WTC11 (cell line): Measurements from ENCODE around the gene P2RX3. TPM values are rescaled to one million over a fixed set of nuclear protein-coding genes. Genes with fewer than 3 reads are reported as not detected.

Experiments
- ATAC-seq: fragments of 200-7000 bp; cut with Tn5 transposase; 2 replicates; pipeline ENCODE4 v1.10.0; 2021; ENCODE audit warnings: mild to moderate bottlenecking, moderate library complexity
- CTCF ChIA-PET: fragments of 300-600 bp; sonication (Branson Sonifier 250); formaldehyde crosslinking; loops from one replicate; lab custom pipeline; 2021; ENCODE audit warnings: antibody characterized with exemption; lab: Charles Lee
- POLR2A ChIA-PET: fragments of 350-600 bp; sonication (Branson Sonifier 250); formaldehyde crosslinking; loops from one replicate; lab custom pipeline; 2021; ENCODE audit warnings: antibody characterized with exemption; lab: Charles Lee
- DNase-seq: peaks from one replicate; pipeline ENCODE4 v3.0.0; 2021; ENCODE audit warnings: low spot score
- H3K27ac Mint-ChIP-seq: 2 replicates; pipeline ENCODE4 v1.8.0; 2021; ENCODE audit warnings: mixed read lengths
- H3K27me3 Mint-ChIP-seq: 2 replicates; pipeline ENCODE4 v1.8.0; 2021; ENCODE audit warnings: low read depth, mild to moderate bottlenecking, moderate library complexity, mixed read lengths
- H3K36me3 Mint-ChIP-seq: 2 replicates; pipeline ENCODE4 v1.8.0; 2021; ENCODE audit warnings: mixed read lengths
- H3K4me1 Mint-ChIP-seq: 2 replicates; pipeline ENCODE4 v1.8.0; 2022; ENCODE audit warnings: mixed read lengths
- H3K4me3 Mint-ChIP-seq: 2 replicates; pipeline ENCODE4 v1.8.0; 2021; ENCODE audit warnings: mild to moderate bottlenecking, moderate library complexity, mixed read lengths
- H3K9me3 Mint-ChIP-seq: 2 replicates; pipeline ENCODE4 v1.8.0; 2021; ENCODE audit warnings: mixed read lengths
- ATF1 ChIP-seq: sonication (generic); formaldehyde crosslinking; IDR thresholded peaks from 2 replicates; pipeline ENCODE4 v1.8.1; 2023; ENCODE audit warnings: mild to moderate bottlenecking, moderate library complexity, missing genetic modification reagents
- CREM ChIP-seq: sonication (generic); formaldehyde crosslinking; IDR thresholded peaks from 2 replicates; pipeline ENCODE4 v1.8.1; 2022; ENCODE audit warnings: mild to moderate bottlenecking, missing genetic modification reagents, moderate library complexity
- ESRRA ChIP-seq: sonication (generic); formaldehyde crosslinking; IDR thresholded peaks from 2 replicates; pipeline ENCODE4 v1.8.1; 2022; ENCODE audit warnings: mild to moderate bottlenecking, missing genetic modification reagents, borderline replicate concordance
- GRHL2 ChIP-seq: fragments of 250-450 bp; sonication (Bioruptor Pico); IDR thresholded peaks from 2 replicates; pipeline ENCODE4 v1.8.0; 2022; ENCODE audit warnings: mild to moderate bottlenecking, moderate library complexity; ENCODE audit not compliant: insufficient replicate concordance, severe bottlenecking
- MXD4 ChIP-seq: fragments of 250-450 bp; sonication (Bioruptor Pico); IDR thresholded peaks from 2 replicates; pipeline ENCODE4 v1.8.0; 2021; ENCODE audit warnings: mild to moderate bottlenecking, moderate library complexity, borderline replicate concordance
- NFATC4 ChIP-seq: fragments of 250-450 bp; sonication (Bioruptor Pico); IDR thresholded peaks from 2 replicates; pipeline ENCODE4 v1.9.0; 2021; ENCODE audit warnings: mild to moderate bottlenecking
- NFE2L1 ChIP-seq: sonication (generic); formaldehyde crosslinking; IDR thresholded peaks from 2 replicates; pipeline ENCODE4 v1.8.1; 2023; ENCODE audit warnings: missing genetic modification reagents
- PRRX2 ChIP-seq: fragments of 250-450 bp; sonication (Bioruptor Pico); IDR thresholded peaks from 2 replicates; pipeline ENCODE4 v1.8.0; 2021; ENCODE audit warnings: mild to moderate bottlenecking
- SMAD4 ChIP-seq: sonication (generic); formaldehyde crosslinking; IDR thresholded peaks from 2 replicates; pipeline ENCODE4 v1.8.0; 2022; ENCODE audit warnings: mild to moderate bottlenecking, missing genetic modification reagents
- SP1 ChIP-seq: sonication (generic); formaldehyde crosslinking; conservative IDR thresholded peaks from 2 replicates; pipeline ENCODE4 v1.8.1; 2022; ENCODE audit warnings: missing genetic modification reagents
- ZNF219 ChIP-seq: sonication (generic); formaldehyde crosslinking; IDR thresholded peaks from 2 replicates; pipeline ENCODE4 v1.8.0; 2023; ENCODE audit warnings: missing genetic modification reagents, mild to moderate bottlenecking, borderline replicate concordance
- ZNF416 ChIP-seq: fragments of 250-450 bp; sonication (Bioruptor Pico); IDR thresholded peaks from 2 replicates; pipeline ENCODE4 v1.9.0; 2021; ENCODE audit warnings: mild to moderate bottlenecking, inconsistent platforms
- ZNF671 ChIP-seq: fragments of 250-450 bp; sonication (Bioruptor Pico); IDR thresholded peaks from 2 replicates; pipeline ENCODE4 v1.8.0; 2021; ENCODE audit warnings: mild to moderate bottlenecking
- total RNA-seq: library from RNA; stranded (reverse); gene quantifications from 3 replicates; pipeline ENCODE4 v1.2.3, GENCODE V29; 2021
- TF ChIP-seq, protein P1 (sequence below): sonication (generic); formaldehyde crosslinking; IDR thresholded peaks from 2 replicates; pipeline ENCODE4 v1.8.1; 2022; ENCODE audit warnings: low read depth, missing genetic modification reagents, borderline replicate concordance
- TF ChIP-seq, protein P2 (sequence below): sonication (generic); formaldehyde crosslinking; IDR thresholded peaks from 2 replicates; pipeline ENCODE4 v1.8.0; 2022; ENCODE audit warnings: mild to moderate bottlenecking, missing genetic modification reagents
- TF ChIP-seq, protein P3 (sequence below): fragments of 200-600 bp; IDR thresholded peaks from 2 replicates; pipeline ENCODE4 v1.8.0; 2022; ENCODE audit warnings: antibody characterized with exemption
- TF ChIP-seq, protein P4 (sequence below): sonication (generic); formaldehyde crosslinking; IDR thresholded peaks from 2 replicates; pipeline ENCODE4 v1.8.1; 2023; ENCODE audit warnings: mild to moderate bottlenecking, missing genetic modification reagents
- TF ChIP-seq, protein P5 (sequence below): fragments of 250-450 bp; sonication (Bioruptor Pico); conservative IDR thresholded peaks from 2 replicates; pipeline ENCODE4 v1.9.0; 2021; ENCODE audit warnings: mild to moderate bottlenecking
- TF ChIP-seq, protein P6 (sequence below): sonication (generic); formaldehyde crosslinking; conservative IDR thresholded peaks from 2 replicates; pipeline ENCODE4 v1.8.1; 2022; ENCODE audit warnings: mild to moderate bottlenecking, missing genetic modification reagents
- TF ChIP-seq, protein P7 (sequence below): sonication (generic); formaldehyde crosslinking; IDR thresholded peaks from 2 replicates; pipeline ENCODE4 v1.8.1; 2022; ENCODE audit warnings: mild to moderate bottlenecking, missing genetic modification reagents, moderate library complexity, borderline replicate concordance
- TF ChIP-seq, protein P8 (sequence below): fragments of 250-450 bp; sonication (Bioruptor Pico); IDR thresholded peaks from 2 replicates; pipeline ENCODE4 v1.9.0; 2021; ENCODE audit warnings: mild to moderate bottlenecking

P2RX3 gene
- total RNA-seq, 1 experiment from 2014 or later, result 0.26 TPM

DNA sequence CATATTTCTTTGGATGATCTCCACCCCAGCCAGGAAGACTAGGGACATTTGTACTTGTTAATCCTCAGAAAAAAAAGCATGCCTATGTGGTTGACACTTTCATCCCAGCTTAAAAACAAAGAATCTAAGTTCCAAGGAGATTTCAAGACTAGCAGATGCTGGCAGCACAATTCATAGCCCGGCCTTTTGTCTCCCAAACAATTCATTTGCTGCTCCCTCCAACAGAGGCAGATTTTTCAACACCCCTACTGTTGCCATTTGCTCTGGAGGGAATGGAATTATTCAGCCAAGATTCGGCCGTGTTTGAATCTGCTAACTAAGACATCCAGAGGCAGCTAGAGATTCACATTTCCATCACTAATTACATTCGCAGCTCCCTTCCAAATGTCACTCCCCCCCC lies 15.3 kb downstream of the P2RX3 start:
- no peak for DNase-seq
- Mint-ChIP-seq H3K27me3 (peaks cover 4% of the 10 kb centered on the region; the same call in 1 of the 2 replicates), H3K27ac (no peak overlapping the region), H3K4me3 (no peak overlapping the region), H3K9me3 (peaks cover 6% of the 10 kb centered on the region; the same call in 1 of the 2 replicates), H3K4me1 (peaks cover 14% of the 10 kb centered on the region), H3K36me3 (no peaks in the 10 kb centered on the region)
- ChIA-PET CTCF (interaction anchor here (0.6 to 2.1 kb wide), 13 partner anchors 8 to 512 kb away, joined by 3 to 8 read pairs (median 3); partner anchors contain the start of genes P2RX3, PRG3 and RTN4RL2), POLR2A (interaction anchor here (0.6 to 1.0 kb wide), 2 partner anchors 28 to 119 kb away, joined by 3 to 4 read pairs; no protein-coding TSS in a partner anchor)
- TF ChIP-seq, protein P1, sequence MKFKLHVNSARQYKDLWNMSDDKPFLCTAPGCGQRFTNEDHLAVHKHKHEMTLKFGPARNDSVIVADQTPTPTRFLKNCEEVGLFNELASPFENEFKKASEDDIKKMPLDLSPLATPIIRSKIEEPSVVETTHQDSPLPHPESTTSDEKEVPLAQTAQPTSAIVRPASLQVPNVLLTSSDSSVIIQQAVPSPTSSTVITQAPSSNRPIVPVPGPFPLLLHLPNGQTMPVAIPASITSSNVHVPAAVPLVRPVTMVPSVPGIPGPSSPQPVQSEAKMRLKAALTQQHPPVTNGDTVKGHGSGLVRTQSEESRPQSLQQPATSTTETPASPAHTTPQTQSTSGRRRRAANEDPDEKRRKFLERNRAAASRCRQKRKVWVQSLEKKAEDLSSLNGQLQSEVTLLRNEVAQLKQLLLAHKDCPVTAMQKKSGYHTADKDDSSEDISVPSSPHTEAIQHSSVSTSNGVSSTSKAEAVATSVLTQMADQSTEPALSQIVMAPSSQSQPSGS (CRISPR knock-in tag), result no peak
- TF ChIP-seq NFE2L1 (no peak), SP1 (CRISPR knock-in tag) (no peak), ATF1 (no peak)
- TF ChIP-seq, protein P2, sequence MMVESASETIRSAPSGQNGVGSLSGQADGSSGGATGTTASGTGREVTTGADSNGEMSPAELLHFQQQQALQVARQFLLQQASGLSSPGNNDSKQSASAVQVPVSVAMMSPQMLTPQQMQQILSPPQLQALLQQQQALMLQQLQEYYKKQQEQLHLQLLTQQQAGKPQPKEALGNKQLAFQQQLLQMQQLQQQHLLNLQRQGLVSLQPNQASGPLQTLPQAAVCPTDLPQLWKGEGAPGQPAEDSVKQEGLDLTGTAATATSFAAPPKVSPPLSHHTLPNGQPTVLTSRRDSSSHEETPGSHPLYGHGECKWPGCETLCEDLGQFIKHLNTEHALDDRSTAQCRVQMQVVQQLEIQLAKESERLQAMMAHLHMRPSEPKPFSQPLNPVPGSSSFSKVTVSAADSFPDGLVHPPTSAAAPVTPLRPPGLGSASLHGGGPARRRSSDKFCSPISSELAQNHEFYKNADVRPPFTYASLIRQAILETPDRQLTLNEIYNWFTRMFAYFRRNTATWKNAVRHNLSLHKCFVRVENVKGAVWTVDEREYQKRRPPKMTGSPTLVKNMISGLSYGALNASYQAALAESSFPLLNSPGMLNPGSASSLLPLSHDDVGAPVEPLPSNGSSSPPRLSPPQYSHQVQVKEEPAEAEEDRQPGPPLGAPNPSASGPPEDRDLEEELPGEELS (CRISPR knock-in tag), result no peak
- ATAC-seq, result no peak

DNA sequence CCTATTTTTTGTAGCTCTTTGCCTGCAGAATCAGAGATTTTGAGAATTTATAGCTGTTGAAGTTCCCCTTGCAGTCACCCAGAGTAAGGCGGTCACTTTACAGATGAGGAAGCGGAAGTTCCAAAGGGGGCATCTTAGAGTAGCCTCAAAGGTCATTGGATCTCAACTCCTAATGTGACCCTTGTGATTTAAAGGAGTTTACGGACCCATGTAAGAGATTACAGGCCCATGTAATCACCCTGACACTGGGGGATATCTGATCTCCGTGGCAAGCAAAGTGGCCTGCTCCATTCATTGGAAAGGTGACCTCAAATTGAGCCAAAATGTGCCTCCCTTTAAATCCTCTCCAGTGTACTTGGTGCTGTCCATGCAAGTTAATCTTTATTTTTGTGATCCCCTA lies 15.7 kb downstream of the P2RX3 start:
- ATAC-seq, result no peak
- H3K27ac Mint-ChIP-seq, result no peak overlapping the region
- peaks cover 16% of the 10 kb centered on the region for H3K4me1 Mint-ChIP-seq
- no peak for DNase-seq
- H3K36me3 Mint-ChIP-seq, result no peaks in the 10 kb centered on the region
- peaks cover 6% of the 10 kb centered on the region; the same call in 1 of the 2 replicates for H3K9me3 Mint-ChIP-seq
- peaks cover 4% of the 10 kb centered on the region; the same call in 1 of the 2 replicates for H3K27me3 Mint-ChIP-seq
- no peak overlapping the region for H3K4me3 Mint-ChIP-seq
- ChIA-PET CTCF (interaction anchor here (0.6 to 2.1 kb wide), 7 partner anchors 9 to 107 kb away, joined by 3 to 8 read pairs (median 3); partner anchors contain the start of genes P2RX3, PRG3 and RTN4RL2), POLR2A (interaction anchor here (0.6 kb wide), 1 partner anchor 118 kb away, joined by 3 read pairs; no protein-coding TSS in a partner anchor)
- TF ChIP-seq, protein P3, sequence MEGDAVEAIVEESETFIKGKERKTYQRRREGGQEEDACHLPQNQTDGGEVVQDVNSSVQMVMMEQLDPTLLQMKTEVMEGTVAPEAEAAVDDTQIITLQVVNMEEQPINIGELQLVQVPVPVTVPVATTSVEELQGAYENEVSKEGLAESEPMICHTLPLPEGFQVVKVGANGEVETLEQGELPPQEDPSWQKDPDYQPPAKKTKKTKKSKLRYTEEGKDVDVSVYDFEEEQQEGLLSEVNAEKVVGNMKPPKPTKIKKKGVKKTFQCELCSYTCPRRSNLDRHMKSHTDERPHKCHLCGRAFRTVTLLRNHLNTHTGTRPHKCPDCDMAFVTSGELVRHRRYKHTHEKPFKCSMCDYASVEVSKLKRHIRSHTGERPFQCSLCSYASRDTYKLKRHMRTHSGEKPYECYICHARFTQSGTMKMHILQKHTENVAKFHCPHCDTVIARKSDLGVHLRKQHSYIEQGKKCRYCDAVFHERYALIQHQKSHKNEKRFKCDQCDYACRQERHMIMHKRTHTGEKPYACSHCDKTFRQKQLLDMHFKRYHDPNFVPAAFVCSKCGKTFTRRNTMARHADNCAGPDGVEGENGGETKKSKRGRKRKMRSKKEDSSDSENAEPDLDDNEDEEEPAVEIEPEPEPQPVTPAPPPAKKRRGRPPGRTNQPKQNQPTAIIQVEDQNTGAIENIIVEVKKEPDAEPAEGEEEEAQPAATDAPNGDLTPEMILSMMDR, result no peak
- TF ChIP-seq, protein P4, sequence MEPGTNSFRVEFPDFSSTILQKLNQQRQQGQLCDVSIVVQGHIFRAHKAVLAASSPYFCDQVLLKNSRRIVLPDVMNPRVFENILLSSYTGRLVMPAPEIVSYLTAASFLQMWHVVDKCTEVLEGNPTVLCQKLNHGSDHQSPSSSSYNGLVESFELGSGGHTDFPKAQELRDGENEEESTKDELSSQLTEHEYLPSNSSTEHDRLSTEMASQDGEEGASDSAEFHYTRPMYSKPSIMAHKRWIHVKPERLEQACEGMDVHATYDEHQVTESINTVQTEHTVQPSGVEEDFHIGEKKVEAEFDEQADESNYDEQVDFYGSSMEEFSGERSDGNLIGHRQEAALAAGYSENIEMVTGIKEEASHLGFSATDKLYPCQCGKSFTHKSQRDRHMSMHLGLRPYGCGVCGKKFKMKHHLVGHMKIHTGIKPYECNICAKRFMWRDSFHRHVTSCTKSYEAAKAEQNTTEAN (CRISPR knock-in tag), result no peak
- TF ChIP-seq, protein P5, sequence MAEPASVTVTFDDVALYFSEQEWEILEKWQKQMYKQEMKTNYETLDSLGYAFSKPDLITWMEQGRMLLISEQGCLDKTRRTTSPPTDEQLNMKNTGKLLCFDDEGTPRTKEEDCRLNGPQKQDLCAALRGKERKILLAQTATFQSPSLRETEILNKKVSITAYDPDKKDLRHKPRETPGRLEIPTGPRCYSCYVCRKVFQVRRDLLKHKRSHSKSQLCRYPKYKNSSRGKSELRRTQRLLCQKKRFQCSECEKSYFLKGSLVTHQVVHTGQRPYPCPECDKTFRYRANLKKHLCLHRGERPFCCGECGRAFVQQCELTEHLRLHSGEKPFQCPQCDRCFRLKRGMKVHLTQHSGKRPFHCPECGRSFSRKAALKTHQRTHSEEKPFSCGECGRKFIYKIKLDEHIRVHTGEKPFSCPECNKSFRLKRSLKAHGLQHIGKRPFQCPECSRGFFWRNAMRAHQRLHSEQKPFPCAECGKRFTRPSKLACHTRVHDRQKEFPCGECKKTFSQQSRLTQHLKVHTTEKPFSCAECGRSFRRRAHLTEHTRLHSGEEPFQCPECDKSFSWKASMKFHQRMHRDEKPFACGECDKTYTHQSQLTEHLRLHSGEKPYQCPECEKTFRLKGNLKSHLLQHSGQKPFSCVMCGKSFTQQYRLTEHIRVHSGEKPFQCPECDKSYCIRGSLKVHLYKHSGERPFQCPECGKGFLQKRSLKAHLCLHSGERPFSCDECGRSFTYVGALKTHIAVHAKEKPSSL, result no peak
- TF ChIP-seq CREM (CRISPR knock-in tag), result no peak
- TF ChIP-seq MXD4 (CRISPR knock-in tag), result no peak
- no peak for TF ChIP-seq SMAD4 (CRISPR knock-in tag)
- TF ChIP-seq, protein P6, sequence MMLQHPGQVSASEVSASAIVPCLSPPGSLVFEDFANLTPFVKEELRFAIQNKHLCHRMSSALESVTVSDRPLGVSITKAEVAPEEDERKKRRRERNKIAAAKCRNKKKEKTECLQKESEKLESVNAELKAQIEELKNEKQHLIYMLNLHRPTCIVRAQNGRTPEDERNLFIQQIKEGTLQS, result no peak
- no peak for TF ChIP-seq ESRRA (CRISPR knock-in tag)
- TF ChIP-seq GRHL2 (CRISPR knock-in tag), result no peak
- TF ChIP-seq, protein P7, sequence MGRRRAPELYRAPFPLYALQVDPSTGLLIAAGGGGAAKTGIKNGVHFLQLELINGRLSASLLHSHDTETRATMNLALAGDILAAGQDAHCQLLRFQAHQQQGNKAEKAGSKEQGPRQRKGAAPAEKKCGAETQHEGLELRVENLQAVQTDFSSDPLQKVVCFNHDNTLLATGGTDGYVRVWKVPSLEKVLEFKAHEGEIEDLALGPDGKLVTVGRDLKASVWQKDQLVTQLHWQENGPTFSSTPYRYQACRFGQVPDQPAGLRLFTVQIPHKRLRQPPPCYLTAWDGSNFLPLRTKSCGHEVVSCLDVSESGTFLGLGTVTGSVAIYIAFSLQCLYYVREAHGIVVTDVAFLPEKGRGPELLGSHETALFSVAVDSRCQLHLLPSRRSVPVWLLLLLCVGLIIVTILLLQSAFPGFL (CRISPR knock-in tag), result no peak
- no peak for TF ChIP-seq ZNF219 (CRISPR knock-in tag)
- TF ChIP-seq ZNF416 (CRISPR knock-in tag), result no peak
- TF ChIP-seq, protein P8, sequence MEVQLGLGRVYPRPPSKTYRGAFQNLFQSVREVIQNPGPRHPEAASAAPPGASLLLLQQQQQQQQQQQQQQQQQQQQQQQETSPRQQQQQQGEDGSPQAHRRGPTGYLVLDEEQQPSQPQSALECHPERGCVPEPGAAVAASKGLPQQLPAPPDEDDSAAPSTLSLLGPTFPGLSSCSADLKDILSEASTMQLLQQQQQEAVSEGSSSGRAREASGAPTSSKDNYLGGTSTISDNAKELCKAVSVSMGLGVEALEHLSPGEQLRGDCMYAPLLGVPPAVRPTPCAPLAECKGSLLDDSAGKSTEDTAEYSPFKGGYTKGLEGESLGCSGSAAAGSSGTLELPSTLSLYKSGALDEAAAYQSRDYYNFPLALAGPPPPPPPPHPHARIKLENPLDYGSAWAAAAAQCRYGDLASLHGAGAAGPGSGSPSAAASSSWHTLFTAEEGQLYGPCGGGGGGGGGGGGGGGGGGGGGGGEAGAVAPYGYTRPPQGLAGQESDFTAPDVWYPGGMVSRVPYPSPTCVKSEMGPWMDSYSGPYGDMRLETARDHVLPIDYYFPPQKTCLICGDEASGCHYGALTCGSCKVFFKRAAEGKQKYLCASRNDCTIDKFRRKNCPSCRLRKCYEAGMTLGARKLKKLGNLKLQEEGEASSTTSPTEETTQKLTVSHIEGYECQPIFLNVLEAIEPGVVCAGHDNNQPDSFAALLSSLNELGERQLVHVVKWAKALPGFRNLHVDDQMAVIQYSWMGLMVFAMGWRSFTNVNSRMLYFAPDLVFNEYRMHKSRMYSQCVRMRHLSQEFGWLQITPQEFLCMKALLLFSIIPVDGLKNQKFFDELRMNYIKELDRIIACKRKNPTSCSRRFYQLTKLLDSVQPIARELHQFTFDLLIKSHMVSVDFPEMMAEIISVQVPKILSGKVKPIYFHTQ (CRISPR knock-in tag), result no peak
- no peak for TF ChIP-seq NFATC4 (CRISPR knock-in tag)
- TF ChIP-seq PRRX2 (CRISPR knock-in tag), result no peak
- TF ChIP-seq ZNF671, result no peak
